HG03460 (cell line): ENCODE measurements around the gene CSE1L.
"Not testable (repeated sequence)": the region's sequence is repeated elsewhere in the genome, so short reads cannot be mapped to it uniquely, and the experiment has no call there.

ENCODE experiments used
- ATAC-seq: cut with Tn5 transposase; IDR thresholded peaks from one replicate; pipeline ENCODE4 v1.9.1; 2021; ENCODE audit not compliant: unreplicated experiment

CSE1L gene

GRCh38 chr20:49118307-49118706, 72.2 kb downstream of the CSE1L start:
- ATAC-seq = no peak

- ATAC-seq = no peak
These were observed 73.9 kb downstream of the CSE1L start for GRCh38 chr20:49119988-49120387.

DNA sequence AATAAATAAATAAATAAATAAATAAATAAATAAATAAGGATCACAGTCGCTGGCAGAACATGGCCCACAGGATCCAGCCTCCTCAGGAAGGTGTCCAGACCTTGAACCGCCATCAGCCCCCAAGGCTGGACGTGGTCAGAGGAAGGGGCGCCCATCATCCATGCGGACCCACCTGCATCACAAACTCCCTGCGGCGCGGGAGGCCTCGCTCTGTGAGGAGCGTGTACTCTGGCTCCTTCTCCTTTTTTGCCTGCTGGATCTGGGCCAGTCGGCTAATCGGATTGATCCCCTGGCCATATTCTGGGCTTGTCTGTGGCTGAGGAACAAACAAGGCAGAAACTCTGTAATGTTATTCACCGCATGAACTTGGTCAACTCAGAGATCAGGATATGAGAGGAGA, 76.8 kb downstream of the CSE1L start:
- no peak for ATAC-seq

DNA sequence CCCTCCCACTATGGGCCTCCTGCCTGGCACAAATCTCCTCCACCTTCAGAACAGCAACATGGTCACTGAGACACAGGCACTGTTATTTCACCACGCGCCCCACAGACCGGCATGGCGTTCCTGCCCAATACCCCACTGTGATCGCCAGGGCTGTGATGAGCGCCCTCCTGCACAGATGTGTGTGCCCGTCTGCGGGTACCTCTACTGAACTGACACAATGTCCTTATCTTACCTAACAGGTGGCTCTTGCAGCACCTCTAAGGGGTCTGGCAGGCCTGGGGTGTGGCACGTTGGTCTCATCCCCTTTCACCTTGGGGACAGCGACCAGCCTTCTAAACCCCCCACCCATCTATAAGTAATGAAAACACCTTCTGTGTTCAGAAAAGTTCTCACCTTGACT, 77.9 kb downstream of the CSE1L start:
- no peak for ATAC-seq

GRCh38 chr20:49132995-49133478, 86.9 kb downstream of the CSE1L start:
- ATAC-seq = no peak

DNA sequence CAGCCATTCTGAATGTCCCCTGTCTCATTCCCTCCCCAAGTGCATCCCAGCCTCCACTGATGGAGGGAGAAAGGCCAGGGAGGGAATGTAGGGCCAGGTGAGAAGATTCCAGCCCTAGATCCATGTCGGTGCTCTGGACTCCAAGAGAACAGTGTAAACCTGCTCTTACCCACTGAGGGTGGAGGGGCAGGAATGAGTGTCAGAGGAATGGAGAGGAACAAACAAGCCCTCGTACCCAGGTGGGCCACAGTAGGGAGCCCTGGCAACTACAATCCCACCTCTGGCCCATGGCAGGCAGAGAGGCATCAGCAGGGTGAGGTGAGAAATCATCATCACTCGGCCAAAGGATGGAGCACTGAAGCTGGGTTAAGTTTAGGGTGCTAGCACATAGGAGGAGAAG, 87.5 kb downstream of the CSE1L start:
- ATAC-seq = no peak

DNA sequence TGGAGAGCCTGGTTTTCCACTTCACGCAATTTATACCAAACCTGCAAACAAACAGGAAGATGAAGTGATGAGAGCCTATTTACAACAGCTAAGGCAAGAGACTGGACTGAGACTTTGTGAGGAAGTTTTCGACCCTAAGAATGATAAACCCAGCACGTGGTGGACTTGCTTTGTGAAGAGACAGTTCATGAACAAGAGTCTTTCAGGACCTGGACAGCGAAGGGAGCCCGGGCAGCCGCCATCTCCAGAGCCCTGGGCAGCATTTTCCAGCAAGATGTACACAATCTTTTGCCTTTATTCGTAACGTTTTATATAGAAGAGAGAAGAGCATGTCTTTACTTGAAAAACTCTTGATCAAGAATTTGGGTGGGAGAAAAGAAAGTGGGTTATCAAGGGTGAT, 88.7 kb downstream of the CSE1L start:
- ATAC-seq = not testable (repeated sequence)

GRCh38 chr20:49136817-49137571, 90.9 kb downstream of the CSE1L start:
- ATAC-seq = no peak

GRCh38 chr20:49138431-49138830, 92.3 kb downstream of the CSE1L start:
- no peak for ATAC-seq

DNA sequence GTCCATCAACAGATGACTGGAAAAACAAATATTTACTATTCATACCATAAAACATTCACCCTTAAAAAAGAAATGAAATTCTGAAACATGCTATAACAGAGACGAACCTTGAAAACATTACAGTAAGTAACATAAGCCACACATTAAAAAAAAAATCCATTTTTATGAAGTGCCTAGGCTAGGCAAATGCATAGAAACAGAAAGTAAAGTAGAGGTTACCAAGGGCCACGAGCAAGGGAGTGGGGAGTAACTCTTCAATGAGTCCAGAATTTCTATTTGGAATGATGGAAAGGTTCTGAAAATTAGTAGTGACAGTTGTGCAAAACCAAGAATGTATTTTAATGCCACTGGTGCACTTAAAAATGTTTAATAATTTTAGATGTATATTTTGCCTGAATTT, 94.3 kb downstream of the CSE1L start:
- ATAC-seq = no peak

- ATAC-seq = no peak
These were observed 94.7 kb downstream of the CSE1L start for GRCh38 chr20:49140834-49141233.
